ENCODE measurements around the gene PLSCR1. TPM values are rescaled to one million over a fixed set of nuclear protein-coding genes. Genes with fewer than 3 reads are reported as not detected.

The PLSCR1 gene
- total RNA-seq, 1 experiment from 2014 or later: 48.9 TPM

- Histone ChIP-seq H2AK5ac (ENCODE audit: insufficient read length, low read length) (no peak overlapping the region), H3K14ac (ENCODE audit: insufficient read depth, low read length) (no peak overlapping the region), H2BK12ac (ENCODE audit: insufficient read length, low read depth, low read length) (no peak overlapping the region), H2BK20ac (ENCODE audit: low read depth, low read length, poor library complexity, severe bottlenecking) (no peak overlapping the region), H3T11ph (ENCODE audit: low read length) (no peak overlapping the region), H3K56ac (ENCODE audit: insufficient read length, low read depth, low read length) (no peak overlapping the region), H2BK120ac (ENCODE audit: low read depth, low read length, poor library complexity, severe bottlenecking) (no peak overlapping the region), H3K9me3 (ENCODE audit: control insufficient read depth, low read depth, low read length) (no peaks in the 10 kb centered on the region), H3K79me2 (ENCODE audit: insufficient read depth, low read length) (no peaks in the 10 kb centered on the region), H3K9ac (ENCODE audit: extremely low read depth, insufficient read length, low read length) (no peak overlapping the region), H4K20me1 (ENCODE audit: control insufficient read depth, insufficient read depth, insufficient read length) (no peaks in the 10 kb centered on the region), H2BK15ac (ENCODE audit: low read depth, low read length) (no peak overlapping the region), H3K4me2 (ENCODE audit: insufficient read depth, insufficient read length, low read length) (no peak overlapping the region), H2BK5ac (ENCODE audit: insufficient read length, low read length) (no peak overlapping the region), H3K4me1 (ENCODE audit: insufficient read depth, low read length) (no peaks in the 10 kb centered on the region), H3K27ac (ENCODE audit: insufficient read length, low read depth, low read length) (no peak overlapping the region), H3K27me3 (ENCODE audit: insufficient read depth, low read length) (no peaks in the 10 kb centered on the region), H3K4ac (ENCODE audit: low read depth, low read length) (no peak overlapping the region), H2AFZ (ENCODE audit: low read length) (no peak overlapping the region), H3K18ac (ENCODE audit: insufficient read length, low read depth, low read length) (no peak overlapping the region), H4K8ac (replicated peaks; ENCODE audit: insufficient read length, low read depth, low read length) (no peak overlapping the region), H4K5ac (ENCODE audit: insufficient read length, low read depth, low read length) (no peak overlapping the region), H3K23me2 (ENCODE audit: insufficient read length, low read depth, low read length, poor library complexity, severe bottlenecking) (no peaks in the 10 kb centered on the region), H4K91ac (ENCODE audit: insufficient read length, low read depth, low read length) (no peak overlapping the region), H3K23ac (ENCODE audit: insufficient read length, low read depth, low read length) (no peak overlapping the region), H3K79me1 (ENCODE audit: insufficient read depth, low read depth, low read length, poor library complexity, severe bottlenecking) (no peaks in the 10 kb centered on the region)
- no peak overlapping the region for H3K4me3 Mint-ChIP-seq
- TF ChIP-seq, protein P1, sequence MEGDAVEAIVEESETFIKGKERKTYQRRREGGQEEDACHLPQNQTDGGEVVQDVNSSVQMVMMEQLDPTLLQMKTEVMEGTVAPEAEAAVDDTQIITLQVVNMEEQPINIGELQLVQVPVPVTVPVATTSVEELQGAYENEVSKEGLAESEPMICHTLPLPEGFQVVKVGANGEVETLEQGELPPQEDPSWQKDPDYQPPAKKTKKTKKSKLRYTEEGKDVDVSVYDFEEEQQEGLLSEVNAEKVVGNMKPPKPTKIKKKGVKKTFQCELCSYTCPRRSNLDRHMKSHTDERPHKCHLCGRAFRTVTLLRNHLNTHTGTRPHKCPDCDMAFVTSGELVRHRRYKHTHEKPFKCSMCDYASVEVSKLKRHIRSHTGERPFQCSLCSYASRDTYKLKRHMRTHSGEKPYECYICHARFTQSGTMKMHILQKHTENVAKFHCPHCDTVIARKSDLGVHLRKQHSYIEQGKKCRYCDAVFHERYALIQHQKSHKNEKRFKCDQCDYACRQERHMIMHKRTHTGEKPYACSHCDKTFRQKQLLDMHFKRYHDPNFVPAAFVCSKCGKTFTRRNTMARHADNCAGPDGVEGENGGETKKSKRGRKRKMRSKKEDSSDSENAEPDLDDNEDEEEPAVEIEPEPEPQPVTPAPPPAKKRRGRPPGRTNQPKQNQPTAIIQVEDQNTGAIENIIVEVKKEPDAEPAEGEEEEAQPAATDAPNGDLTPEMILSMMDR (conservative IDR thresholded peaks at IDR 0.05): no peak
- peaks cover 13 to 15% of the 10 kb centered on the region in 2 experiments for H3K4me1 Mint-ChIP-seq
- no peaks in the 10 kb centered on the region; the same call in 1 of the 2 replicates for H3K27me3 Mint-ChIP-seq (ENCODE audit: low read depth)
- H3K9me3 Mint-ChIP-seq: peaks cover 0 to 11% of the 10 kb centered on the region in 2 experiments; a peak in 2 of 5 replicates
- no peak overlapping the region for H3K27ac Mint-ChIP-seq
- WGBS (ENCODE audit: extremely low coverage, insufficient read length, low lambda C conversion rate): no CpG with 5 or more reads among the region's 3 CpGs
- DNase-seq: no peak
- H3K36me3 Mint-ChIP-seq (ENCODE audit: insufficient read depth in 1 of 3, low read depth in 3 of 3): peaks cover 0 to 13% (median 0%) of the 10 kb centered on the region in 3 experiments; a peak in 5 of 7 replicates
Measured at GRCh38 chr3:146555311-146555710, 10.9 kb upstream of the PLSCR1 start.

All from H9 (cell line).